ENCODE results near the gene FAM13C.
A peak's percentile ranks its signal among the peaks of the same experiment; 100 is the strongest.

The FAM13C gene

GRCh38 chr10:59362959-59363381, 621 bp upstream of the FAM13C start:
- peak; percentile 10 for DNase-seq (ENCODE audit: insufficient read length, low spot score)
- FAIRE-seq: peak; percentile 4

GRCh38 chr10:59361663-59362143, 646 bp downstream of the FAM13C start:
- no peak for FAIRE-seq
- no peak for DNase-seq (ENCODE audit: insufficient read length, low spot score)

GRCh38 chr10:59360605-59361405, 1.5 kb downstream of the FAM13C start:
- no peak for FAIRE-seq
- DNase-seq (ENCODE audit: insufficient read length, low spot score): no peak

- no peak for DNase-seq (ENCODE audit: insufficient read length, low spot score)
- no peak for FAIRE-seq
Measured at GRCh38 chr10:59358576-59358975, 3.8 kb downstream of the FAM13C start.

GRCh38 chr10:59354434-59354833, 7.9 kb downstream of the FAM13C start:
- FAIRE-seq: no peak
- no peak for DNase-seq (ENCODE audit: insufficient read length, low spot score)

- DNase-seq (ENCODE audit: insufficient read length, low spot score) (no peak), FAIRE-seq (no peak)
Measured at GRCh38 chr10:59350558-59350957, 11.8 kb downstream of the FAM13C start.

GRCh38 chr10:59346321-59346720, 16.0 kb downstream of the FAM13C start:
- FAIRE-seq (no peak), DNase-seq (ENCODE audit: insufficient read length, low spot score) (no peak)

- DNase-seq (ENCODE audit: insufficient read length, low spot score): no peak
- no peak for FAIRE-seq
Measured at GRCh38 chr10:59342723-59343122, 19.6 kb downstream of the FAM13C start.

GRCh38 chr10:59342000-59342399, 20.3 kb downstream of the FAM13C start:
- no peak for DNase-seq (ENCODE audit: insufficient read length, low spot score)
- FAIRE-seq: no peak

GRCh38 chr10:59340285-59340684, 22.1 kb downstream of the FAM13C start:
- DNase-seq (ENCODE audit: insufficient read length, low spot score) (no peak), FAIRE-seq (no peak)

- FAIRE-seq (no peak), DNase-seq (ENCODE audit: insufficient read length, low spot score) (no peak)
Measured at GRCh38 chr10:59339351-59339750, 23.0 kb downstream of the FAM13C start.

- DNase-seq (ENCODE audit: insufficient read length, low spot score) (no peak), FAIRE-seq (no peak)
Measured at GRCh38 chr10:59337201-59337652, 25.1 kb downstream of the FAM13C start.

- FAIRE-seq (no peak), DNase-seq (ENCODE audit: insufficient read length, low spot score) (no peak)
Measured at GRCh38 chr10:59336632-59337031, 25.7 kb downstream of the FAM13C start.

GRCh38 chr10:59335497-59335896, 26.9 kb downstream of the FAM13C start:
- no peak for FAIRE-seq
- no peak for DNase-seq (ENCODE audit: insufficient read length, low spot score)

GRCh38 chr10:59333701-59334100, 28.6 kb downstream of the FAM13C start:
- DNase-seq (ENCODE audit: insufficient read length, low spot score) (no peak), FAIRE-seq (no peak)

GRCh38 chr10:59332581-59332980, 29.8 kb downstream of the FAM13C start:
- DNase-seq (ENCODE audit: insufficient read length, low spot score) (no peak), FAIRE-seq (no peak)

- FAIRE-seq (no peak), DNase-seq (ENCODE audit: insufficient read length, low spot score) (no peak)
Measured at GRCh38 chr10:59331661-59332060, 30.7 kb downstream of the FAM13C start.

- FAIRE-seq (no peak), DNase-seq (ENCODE audit: insufficient read length, low spot score) (no peak)
Measured at GRCh38 chr10:59325116-59325515, 37.2 kb downstream of the FAM13C start.

GRCh38 chr10:59324597-59324996, 37.8 kb downstream of the FAM13C start:
- FAIRE-seq (no peak), DNase-seq (ENCODE audit: insufficient read length, low spot score) (no peak)

GRCh38 chr10:59323831-59324401, 38.4 kb downstream of the FAM13C start:
- FAIRE-seq (no peak), DNase-seq (ENCODE audit: insufficient read length, low spot score) (no peak)

- DNase-seq (ENCODE audit: insufficient read length, low spot score) (no peak), FAIRE-seq (no peak)
Measured at GRCh38 chr10:59323036-59323459, 39.3 kb downstream of the FAM13C start.

GRCh38 chr10:59322131-59322530, 40.2 kb downstream of the FAM13C start:
- FAIRE-seq (no peak), DNase-seq (ENCODE audit: insufficient read length, low spot score) (no peak)

Measured in HTR-8/SVneo (cell line).